SK-N-SH treated with all-trans-retinoic acid at 6 μM for 48 hours (cell line): ENCODE results near the gene SIL1.

ENCODE experiments used
- BACH2 ChIP-seq: fragments of 250-450 bp; sonication (Bioruptor Pico); IDR thresholded peaks from 2 replicates; pipeline ENCODE4 v1.9.0; 2021; ENCODE audit warnings: mild to moderate bottlenecking, borderline replicate concordance
- CSDC2 ChIP-seq: fragments of 250-450 bp; sonication (Bioruptor Pico); IDR thresholded peaks from 2 replicates; pipeline ENCODE4 v1.5.0; 2020; ENCODE audit warnings: mild to moderate bottlenecking, moderate library complexity
- ISL1 ChIP-seq: fragments of 250-450 bp; sonication (Bioruptor Pico); IDR thresholded peaks from 2 replicates; pipeline ENCODE4 v2.1.2; 2022; ENCODE audit warnings: mild to moderate bottlenecking, moderate library complexity
- PATZ1 ChIP-seq: fragments of 250-450 bp; sonication (Bioruptor Pico); IDR thresholded peaks from 2 replicates; pipeline ENCODE4 v1.8.0; 2020; ENCODE audit warnings: mild to moderate bottlenecking, moderate library complexity, borderline replicate concordance
- PPARA ChIP-seq: fragments of 250-450 bp; sonication (Bioruptor Pico); IDR thresholded peaks from 2 replicates; pipeline ENCODE4 v1.5.0; 2020; ENCODE audit warnings: mild to moderate bottlenecking, borderline replicate concordance
- TCF4 ChIP-seq: fragments of 250-450 bp; sonication (Bioruptor Pico); IDR thresholded peaks from 2 replicates; pipeline ENCODE4 v1.8.0; 2021; ENCODE audit warnings: mild to moderate bottlenecking, moderate library complexity, borderline replicate concordance
- ZC3H10 ChIP-seq: fragments of 250-450 bp; sonication (Bioruptor Pico); IDR thresholded peaks from 2 replicates; pipeline ENCODE4 v1.5.1; 2021; ENCODE audit warnings: mild to moderate bottlenecking, moderate library complexity
- ZFP3 ChIP-seq: fragments of 250-450 bp; sonication (Bioruptor Pico); IDR thresholded peaks from 2 replicates; pipeline ENCODE4 v1.5.0; 2020; ENCODE audit warnings: mild to moderate bottlenecking, moderate library complexity
- ZFP30 ChIP-seq: fragments of 450-650 bp; formaldehyde crosslinking; IDR thresholded peaks from 2 replicates; pipeline ENCODE4 v1.5.0; 2022; ENCODE audit warnings: mild to moderate bottlenecking, moderate library complexity
- ZNF8 ChIP-seq: fragments of 450-650 bp; formaldehyde crosslinking; IDR thresholded peaks from 2 replicates; pipeline ENCODE4 v1.5.0; 2020; ENCODE audit warnings: mild to moderate bottlenecking, moderate library complexity

GRCh38 chr5:139205586-139205985 is 7.4 kb upstream of the SIL1 start:
- TF ChIP-seq ZFP3 (CRISPR knock-in tag) (no peak), PATZ1 (no peak), TCF4 (CRISPR knock-in tag) (no peak), ZC3H10 (CRISPR knock-in tag) (no peak), ZFP30 (CRISPR knock-in tag) (no peak), ISL1 (CRISPR knock-in tag) (no peak), ZNF8 (CRISPR knock-in tag) (no peak), PPARA (CRISPR knock-in tag) (no peak), BACH2 (CRISPR knock-in tag) (no peak), CSDC2 (CRISPR knock-in tag) (no peak)
